GM12878 (cell line): ENCODE data around the gene ZNF566.

Experiments
- CBX5 ChIP-seq: sonication (generic); IDR thresholded peaks from 2 replicates; pipeline ENCODE4 v1.6.1; 2016; ENCODE audit warnings: low read depth, moderate library complexity, mild to moderate bottlenecking, inconsistent platforms
- CTCF ChIP-seq, 3 experiments: IDR thresholded peaks in 2 of 3; conservative IDR thresholded peaks in 1 of 3; 2 replicates each; pipeline ENCODE4 v1.5.1; 2011; ENCODE audit warnings: low read depth in 3 of 3, low read length in 3 of 3, mild to moderate bottlenecking in 3 of 3, control low read depth in 2 of 3, moderate library complexity in 2 of 3, inconsistent platforms in 1 of 3, mixed read lengths in 1 of 3; ENCODE audit not compliant: control insufficient read depth in 2 of 3, insufficient read depth in 1 of 3; ENCODE audit errors: extremely low read depth in 1 of 3
- ELK1 ChIP-seq: IDR thresholded peaks from 2 replicates; pipeline ENCODE4 v1.6.1; 2012; ENCODE audit warnings: low read depth, low read length, improper control_type of control experiment
- SMC3 ChIP-seq: IDR thresholded peaks from 2 replicates; pipeline ENCODE4 v1.6.1; 2011; ENCODE audit warnings: low read length, improper control_type of control experiment, borderline replicate concordance
- TCF12 ChIP-seq: IDR thresholded peaks from 2 replicates; pipeline ENCODE4 v1.6.1; 2011; ENCODE audit warnings: low read depth, mild to moderate bottlenecking, low read length
- ZNF24 ChIP-seq: fragments of 450-650 bp; IDR thresholded peaks from 2 replicates; pipeline ENCODE4 v1.6.1; 2017; ENCODE audit warnings: antibody characterized with exemption, mild to moderate bottlenecking

- TF ChIP-seq CTCF (IDR thresholded peaks at IDR 0.05 in 2 of 3, conservative IDR thresholded peaks at IDR 0.05 in 1 of 3; ENCODE audit: control insufficient read depth in 2 of 3, extremely low read depth in 1 of 3, insufficient read depth in 1 of 3, low read depth in 3 of 3, low read length in 3 of 3) (peak in 1 of 3 experiments; percentile 14; a peak in 1 of 6 replicates), ELK1 (no peak), SMC3 (no peak), ZNF24 (no peak), CBX5 (no peak), TCF12 (no peak)
Measured at GRCh38 chr19:36488846-36489117, 579 bp downstream of the ZNF566 start.
